GM19035 (cell line): Measurements from ENCODE around the gene CRY2.

Experiments used
- ATAC-seq: cut with Tn5 transposase; IDR thresholded peaks from one replicate; pipeline ENCODE4 v1.9.1; 2021; ENCODE audit not compliant: unreplicated experiment

CRY2 gene

DNA sequence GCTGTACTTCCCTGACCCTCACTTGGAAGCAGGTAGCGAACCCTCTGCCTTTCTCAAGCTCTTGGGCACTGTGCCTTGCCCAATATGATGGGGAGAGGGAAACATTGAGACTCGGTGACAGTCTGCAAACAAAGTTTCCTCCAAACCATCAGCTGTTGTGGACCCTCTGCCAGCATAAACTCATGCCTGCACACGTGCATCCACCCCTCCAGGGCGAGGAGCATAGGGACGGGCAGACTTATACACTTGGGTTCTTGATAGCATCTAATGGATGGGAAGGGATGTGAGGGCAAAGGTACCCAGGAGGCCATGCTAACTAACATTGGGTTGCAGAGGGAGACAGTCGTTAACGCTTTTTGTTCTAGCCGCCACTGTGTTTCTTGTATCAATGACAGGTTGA is 29.9 kb downstream of the CRY2 start:
- ATAC-seq = no peak

DNA sequence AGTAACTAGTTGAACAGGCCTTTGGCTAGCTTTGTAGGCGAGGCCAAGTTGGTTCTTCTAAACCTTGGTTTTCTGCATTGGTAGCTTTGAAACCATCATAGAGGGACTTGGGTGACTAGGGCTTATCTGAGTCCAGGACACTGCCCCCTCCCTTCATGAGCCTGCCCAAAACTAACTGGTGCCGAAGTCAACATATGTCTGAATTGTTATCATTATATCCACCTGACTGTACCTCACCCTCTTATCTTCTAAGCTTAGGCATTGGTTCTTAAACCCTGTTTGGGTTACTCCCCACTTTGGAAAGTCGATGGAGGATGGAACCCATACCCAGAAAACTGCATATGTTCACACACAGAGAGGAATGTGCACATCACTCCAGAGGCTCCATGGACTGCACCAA is 30.6 kb downstream of the CRY2 start:
- no peak for ATAC-seq

DNA sequence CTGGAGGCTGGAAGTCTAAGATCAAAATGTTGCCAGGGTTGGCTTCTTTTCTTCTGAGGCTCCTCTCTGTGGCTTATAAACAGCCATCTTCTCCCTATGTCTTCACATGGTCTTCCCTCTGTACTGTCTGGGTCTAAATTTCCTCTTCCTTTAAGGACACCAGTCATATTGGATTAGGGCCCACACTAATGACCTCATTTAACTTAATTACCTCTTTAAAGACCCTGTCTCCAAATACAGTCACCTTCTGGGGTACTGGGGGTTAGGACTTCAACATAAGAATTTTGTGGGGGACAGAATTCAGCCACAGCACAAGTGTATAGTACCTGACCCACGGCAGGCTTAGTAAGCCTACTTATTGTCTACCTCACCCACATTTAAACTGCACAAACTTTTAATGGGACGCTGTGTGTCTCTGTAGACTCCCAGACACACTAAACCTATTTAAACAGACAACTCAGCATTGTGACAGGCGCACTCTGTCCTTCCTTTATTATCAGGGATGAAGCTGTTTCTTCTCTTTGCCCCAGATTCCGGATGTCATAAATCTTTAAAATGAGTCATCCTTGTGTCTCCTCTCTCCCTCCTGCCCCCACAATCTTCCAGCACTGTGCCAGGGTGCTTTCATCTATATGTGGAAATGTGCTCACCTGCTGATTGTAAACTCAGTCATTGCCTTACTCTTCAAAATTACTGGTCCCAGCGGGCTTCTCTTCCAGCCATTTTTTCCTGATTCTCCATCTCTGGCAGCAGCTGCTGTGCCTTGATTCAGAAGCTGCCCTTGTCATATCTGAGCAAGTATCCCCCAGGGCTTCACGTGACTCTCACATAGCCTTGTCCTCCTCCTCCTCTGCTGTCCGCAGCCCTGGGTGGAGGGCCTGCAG is 32.8 kb downstream of the CRY2 start:
- no peak for ATAC-seq

DNA sequence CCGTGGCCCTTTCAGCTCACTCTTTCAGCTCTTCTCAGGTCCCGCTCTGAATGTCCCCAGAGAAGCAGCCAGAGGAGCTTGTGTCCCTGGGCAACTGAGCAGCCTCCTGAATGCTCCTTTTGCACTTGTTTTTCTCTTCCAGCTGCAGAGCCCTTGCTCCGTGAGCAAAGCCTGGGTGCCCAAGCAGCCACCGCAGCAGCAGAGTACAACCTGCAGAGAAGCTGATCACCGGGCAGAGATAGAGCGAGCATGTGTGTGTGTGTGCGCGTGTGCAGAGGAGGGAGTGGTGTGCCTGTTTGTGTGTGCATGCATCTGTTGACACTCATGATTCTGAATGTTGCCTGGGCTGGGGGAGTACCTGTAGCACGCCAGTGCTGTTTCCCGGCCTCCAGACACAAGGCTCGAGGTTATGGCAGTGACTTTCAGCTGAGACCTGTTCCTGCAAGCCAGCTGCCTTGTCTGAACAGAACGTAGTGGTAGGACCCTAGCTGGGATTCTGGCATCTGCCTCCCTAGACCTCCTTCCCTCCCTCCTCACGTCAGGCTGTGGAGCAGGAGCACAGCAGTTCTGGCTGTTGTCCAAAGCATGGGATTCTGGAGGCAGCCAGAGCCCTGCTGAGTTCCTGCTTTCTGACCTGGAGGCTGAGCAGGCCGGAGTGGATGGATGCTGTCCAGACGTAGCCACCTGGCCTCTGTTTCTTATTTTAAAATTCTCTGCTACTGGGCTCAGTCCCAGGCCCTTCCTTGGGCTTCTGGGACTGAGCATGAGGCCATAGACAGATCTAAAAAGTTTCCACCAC is 33.7 kb downstream of the CRY2 start:
- no peak for ATAC-seq

DNA sequence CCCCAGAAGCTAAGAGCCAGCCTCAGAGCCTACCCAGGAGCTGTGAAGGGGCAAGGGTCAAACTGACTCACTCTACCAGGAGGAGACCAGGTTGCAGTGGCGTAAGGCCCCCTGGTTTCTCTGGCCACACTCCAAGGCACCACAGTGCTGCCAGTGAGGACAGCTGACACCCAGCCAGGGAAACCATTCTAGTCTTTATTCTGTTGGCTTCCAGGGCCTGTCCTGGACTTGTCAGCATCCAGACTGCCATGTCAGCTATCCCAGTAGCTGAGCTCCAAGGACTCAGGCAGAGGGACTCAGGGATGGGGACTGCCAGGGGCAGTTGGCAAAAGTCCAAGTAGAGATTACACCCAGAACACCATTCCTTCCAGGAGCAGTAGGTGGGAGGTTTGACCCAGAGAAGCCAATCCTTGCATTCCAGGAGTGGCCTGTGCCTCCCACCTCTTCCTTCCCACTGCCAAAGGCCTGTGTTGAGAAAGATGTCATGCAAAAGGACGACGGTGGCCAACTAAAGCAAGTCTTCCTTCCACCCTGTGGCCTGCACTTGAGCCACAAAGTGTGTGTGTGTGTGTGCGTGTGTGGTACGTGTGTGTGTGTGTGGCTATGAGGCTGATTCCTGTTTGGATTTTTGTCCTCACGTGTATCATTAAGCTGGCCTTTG is 34.6 kb downstream of the CRY2 start:
- no peak for ATAC-seq

DNA sequence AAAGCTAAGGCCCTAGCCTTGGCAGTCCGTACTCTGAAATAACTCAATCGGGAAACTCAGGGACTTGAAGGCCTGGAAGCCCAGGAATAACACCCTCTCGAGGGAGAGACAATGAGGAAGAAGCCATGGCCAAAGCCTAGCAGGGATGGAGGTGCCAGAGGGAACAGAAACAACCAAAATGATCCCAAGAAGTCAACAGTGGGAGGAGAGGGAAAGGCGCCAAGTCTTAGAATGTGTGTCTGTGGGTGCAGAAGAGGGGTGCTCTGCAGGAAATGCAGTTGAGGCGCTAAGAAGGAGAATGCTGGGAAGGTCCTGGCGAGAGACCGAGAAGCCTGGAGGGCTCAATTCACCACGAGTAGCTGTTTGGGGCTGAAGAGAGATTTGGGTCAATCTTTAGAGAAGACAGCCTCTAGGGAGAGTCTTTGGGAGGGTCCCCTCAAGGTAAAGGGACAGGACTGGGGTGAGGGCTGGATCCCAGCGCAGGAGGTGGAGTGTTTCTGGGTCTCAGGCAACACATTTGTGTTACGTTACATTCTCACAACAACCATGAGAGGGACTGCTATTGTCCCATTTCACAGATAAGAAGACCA is 37.4 kb downstream of the CRY2 start:
- no peak for ATAC-seq

DNA sequence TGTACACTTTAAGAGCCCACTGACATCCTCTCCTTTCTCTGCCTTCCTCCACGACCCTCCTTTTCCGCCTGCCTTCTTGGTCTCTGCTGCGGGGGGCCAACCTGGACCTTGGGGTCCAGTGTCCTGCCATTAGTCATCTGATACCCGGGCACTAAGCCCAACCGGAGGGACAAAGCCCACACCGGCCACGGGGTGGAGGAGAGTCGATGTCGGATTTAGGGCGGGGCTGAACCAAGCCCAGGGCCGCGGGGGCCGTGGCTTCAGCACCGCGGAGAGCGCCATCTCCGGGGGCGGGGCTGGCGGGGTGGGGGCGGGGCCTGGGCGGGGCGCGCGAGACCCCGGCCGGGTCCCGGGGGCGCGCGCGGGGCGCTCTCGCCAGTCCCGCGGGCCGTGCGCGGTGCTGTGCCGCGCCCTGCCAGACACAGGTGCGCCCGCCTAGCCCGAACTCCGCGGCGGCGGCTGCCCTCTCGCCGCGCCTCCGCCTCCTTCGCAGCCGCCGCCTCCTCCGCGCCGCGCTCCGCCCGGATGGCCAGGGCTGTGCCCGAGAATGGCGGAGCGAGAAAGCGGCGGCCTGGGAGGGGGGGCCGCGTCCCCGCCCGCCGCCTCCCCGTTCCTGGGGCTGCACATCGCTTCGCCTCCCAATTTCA is 38.1 kb downstream of the CRY2 start, which contains the start of gene MAPK8IP1:
Gene MAPK8IP1 (plus strand): TSS at position 378 of the 647 bp plus-strand sequence. CDS start 170 bp downstream, at position 548.
- ATAC-seq = peak; percentile 66

DNA sequence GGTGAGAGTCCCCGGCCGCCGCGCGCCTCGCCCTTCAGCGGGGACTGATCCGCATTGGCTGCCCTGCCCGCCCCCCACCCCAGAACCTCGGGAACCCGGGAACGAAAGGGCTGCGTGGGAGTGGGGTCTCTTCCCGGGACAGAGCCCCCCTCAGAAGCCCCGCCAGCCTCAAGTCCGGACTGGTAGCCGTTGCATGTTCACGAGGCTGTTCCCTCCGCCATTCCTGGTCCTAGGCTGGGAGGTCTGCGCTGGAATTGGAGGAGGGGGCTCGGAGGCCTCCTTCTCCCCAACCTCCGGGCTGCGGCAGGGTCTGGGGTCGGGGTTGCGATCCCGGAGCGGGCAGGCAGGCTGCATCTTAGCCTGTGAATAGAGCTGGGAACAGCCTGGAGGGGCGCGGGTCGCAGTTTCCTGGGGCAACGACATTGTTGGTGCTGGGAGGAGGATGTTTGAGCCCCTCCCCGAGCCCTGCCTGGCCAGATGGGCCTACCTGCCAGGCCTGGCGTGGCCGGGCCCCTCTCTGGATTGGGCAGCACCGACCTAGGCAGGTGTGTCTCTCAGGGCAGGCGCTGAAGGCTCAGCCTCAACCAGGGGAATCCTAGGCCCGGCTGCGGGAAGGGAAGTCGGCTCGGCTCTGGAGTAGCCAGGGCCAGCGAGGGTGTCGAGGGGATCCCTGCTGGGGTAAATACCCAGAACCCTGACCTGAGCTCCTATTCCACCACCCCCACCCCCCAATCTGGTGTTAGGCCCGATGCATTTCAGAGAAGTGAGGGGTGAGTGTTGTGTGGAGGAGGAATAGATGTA is 38.8 kb downstream of the CRY2 start:
- ATAC-seq = no peak

DNA sequence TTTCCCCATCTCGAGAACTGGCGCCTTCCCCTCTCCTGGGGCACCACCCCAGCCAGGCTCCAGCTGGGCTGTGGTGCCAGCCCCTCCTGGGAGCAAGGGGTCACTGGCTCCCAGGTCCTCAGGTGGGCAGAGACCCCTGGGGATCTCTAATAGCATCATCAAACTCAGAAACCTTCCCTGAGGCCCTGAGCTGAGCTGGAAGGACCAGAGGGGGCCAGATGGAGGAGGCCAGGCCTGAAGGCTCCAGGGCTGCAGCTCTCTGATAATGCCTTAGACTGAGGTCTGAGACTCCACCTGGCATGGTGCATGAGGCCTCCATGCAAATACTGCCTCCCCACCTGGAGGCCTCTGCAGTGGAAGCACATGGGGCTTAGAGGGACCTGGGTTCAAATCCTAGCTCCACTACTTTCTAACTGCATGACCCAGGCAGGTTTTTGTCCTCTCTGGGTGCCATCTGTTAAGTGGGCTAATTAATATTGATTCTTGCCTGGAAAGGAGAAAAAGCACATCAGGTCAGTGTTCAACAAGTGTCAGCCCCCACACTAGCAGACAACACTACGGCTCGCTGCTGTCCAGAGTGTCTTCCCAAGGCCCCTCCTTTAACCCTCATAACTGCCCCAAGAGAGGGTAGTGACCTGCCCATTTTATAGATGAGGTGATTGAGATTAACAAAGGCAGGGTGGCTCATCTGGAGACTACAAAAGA is 39.7 kb downstream of the CRY2 start:
- no peak for ATAC-seq

DNA sequence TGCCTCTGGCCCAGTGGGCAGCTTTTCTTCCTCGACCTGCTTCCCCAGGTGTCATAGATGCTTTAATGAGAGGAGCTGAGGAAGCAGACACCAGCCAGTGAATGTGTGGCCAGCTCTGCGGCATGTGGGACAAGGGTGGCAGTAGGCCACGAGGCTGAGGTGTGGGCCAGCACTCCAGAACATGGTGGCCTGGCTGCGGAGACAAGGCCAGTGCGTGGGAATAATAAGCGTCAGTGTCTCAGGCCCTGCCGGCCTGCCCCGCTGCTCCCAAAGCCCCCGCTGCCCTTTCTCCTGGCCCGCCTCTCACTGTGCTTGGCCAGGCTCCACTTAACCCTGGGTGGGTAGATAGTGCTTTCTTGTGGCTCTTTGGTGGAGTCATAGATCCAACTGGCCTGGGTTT is 40.3 kb downstream of the CRY2 start:
- ATAC-seq = no peak

DNA sequence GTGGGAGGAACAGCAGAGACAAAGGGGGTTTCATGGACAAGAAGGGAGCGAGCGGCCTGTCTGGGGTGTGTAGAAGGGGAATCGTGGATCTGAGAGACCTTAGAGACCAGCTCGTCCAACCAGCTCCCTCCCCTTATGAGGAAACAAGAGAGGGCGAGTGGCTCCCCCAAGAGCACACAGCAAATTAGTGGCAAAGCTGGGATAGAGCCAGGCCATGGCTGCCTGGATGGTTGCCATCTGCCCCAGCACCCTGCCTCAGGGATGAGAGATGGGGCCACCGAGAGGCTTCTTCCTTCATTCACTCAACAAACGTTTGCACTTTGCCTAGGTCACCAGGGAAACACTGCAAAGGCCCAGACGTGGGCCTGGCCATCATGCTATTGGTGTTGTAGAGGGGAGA is 42.3 kb downstream of the CRY2 start:
- ATAC-seq = no peak

DNA sequence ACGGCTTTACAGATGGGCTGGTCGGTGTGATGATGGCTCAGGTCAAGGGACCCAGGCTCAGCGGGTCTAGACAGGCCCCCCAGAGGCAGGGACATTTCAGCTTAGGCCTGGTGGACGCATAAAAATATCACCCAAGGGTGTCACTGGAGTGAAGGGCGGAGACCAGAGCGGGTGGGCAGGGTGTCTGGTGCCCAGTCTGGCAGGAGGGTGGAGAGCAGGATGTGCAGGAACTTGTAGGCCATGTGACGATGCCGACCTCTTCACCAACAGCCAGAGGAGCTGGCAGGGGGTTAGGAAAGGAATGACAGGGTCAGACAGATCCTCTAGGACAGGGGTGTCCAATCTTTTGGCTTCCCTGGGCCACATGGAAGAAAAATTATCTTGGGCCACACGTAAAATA is 42.7 kb downstream of the CRY2 start:
- no peak for ATAC-seq

DNA sequence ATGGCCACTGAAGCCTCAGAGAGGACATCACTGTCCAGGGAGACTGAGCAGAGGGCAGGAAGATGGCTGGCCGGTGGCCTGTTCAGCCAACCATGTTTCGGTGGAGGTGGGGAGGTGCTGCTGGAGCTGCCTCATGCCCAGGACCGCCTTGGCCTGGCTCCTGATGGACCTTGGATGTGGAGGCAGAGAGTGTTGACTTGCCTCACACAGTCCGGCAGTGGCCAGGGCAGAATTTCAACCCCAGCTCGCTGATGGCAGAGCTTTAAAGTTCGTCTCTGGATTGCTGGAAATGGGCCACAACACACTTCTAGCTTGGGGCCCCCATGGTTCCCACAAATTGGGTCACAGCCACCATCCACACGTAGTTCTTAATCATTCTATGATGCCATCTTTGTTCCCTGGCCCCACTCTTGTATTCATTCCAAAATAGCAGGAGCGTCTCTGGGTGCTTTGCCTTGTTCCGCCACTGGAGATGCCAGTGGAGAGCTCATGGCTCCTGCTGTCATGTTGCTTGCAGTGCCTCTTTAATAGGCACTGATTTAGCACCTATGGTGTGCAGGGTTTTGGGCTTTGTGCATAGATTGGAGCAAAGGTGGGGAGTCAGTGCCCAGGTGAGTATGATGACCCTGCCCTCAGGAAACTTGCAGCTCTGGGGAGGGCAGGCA is 43.7 kb downstream of the CRY2 start:
- ATAC-seq = no peak

DNA sequence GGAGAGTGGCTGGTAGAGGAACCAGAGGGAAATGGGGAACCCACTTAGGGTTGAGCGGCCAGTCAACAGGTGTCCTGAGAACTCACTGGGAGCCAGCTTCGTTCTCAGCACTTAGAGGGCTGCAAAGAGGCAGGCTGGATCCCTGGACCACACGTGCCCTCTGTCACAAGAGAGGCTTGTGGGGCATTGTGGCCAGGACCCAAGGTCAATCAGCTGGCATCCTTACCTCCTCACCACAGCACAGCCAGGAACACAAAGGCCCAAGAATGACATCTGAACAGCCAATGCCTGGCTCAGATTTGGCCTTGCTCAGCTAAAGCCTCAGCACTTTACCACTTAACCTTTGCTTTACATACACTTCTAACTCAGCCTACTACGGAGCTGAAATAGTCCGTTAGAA is 45.6 kb downstream of the CRY2 start:
- ATAC-seq = no peak

DNA sequence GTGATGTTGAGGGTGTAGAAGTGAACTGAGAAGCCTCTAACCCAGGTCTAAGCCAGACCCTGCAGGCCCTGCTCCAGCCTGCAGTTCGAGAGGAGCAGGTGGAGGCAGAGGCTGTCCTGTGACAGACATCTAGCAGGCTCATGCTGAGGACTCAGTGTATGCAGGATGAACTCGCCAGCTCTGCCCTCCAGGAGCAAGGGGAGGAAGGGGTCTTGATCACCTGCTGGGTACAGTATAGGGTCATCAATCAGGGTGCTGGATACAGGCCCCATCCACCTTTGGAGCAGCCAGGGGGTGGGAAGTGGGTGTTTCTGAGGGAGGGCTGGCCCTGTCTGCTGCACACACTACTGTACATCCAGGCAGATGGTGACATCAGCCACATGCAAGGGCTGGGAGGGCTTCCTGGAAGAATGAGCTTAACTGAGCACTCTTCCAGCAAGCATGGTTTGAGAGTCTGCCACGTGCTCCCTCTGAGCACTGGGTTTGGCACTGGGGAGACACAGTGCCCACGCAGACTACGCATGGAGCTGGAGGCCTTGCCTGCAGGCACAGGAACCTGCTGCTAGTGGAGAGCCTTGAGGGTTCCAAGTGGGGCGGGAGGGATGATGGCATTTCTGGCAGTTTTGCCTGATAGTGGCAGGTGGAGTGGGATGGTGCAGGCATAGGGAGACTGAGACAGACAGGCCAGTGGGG is 47.4 kb downstream of the CRY2 start:
- ATAC-seq = no peak

DNA sequence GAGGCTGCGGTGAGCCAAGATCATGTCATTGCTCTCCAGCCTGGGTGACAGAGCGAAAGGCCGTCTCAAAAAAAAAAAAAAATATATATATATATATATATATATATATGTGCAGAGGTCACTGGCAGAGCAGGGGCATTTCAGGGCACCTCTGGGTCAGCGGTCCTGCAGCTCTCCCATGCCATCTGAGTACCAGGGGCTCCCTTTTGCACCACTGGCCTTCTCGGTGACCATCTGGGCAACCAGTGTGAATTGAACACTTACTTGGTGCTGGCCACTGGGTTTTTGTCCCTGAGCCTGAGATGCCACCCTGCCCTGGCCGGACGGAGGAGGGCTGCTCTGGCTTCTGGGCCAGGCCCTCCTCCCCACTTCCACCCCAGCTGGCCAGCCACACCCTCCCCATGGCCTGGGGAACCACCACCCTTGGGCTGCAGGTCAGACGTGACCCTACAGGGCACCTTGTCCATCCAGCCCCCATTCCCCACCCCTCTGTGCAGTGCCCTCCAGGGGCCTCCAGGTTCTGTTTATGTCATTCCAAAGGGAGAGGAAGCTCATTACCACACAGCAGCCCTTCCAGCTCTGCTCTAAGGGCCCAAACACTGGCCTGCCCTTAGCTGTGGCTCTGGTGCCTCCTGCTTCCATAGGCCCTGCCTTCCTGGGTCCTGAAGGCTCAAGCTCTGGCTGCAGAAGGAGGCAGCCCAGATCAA is 48.4 kb downstream of the CRY2 start:
- no peak for ATAC-seq

DNA sequence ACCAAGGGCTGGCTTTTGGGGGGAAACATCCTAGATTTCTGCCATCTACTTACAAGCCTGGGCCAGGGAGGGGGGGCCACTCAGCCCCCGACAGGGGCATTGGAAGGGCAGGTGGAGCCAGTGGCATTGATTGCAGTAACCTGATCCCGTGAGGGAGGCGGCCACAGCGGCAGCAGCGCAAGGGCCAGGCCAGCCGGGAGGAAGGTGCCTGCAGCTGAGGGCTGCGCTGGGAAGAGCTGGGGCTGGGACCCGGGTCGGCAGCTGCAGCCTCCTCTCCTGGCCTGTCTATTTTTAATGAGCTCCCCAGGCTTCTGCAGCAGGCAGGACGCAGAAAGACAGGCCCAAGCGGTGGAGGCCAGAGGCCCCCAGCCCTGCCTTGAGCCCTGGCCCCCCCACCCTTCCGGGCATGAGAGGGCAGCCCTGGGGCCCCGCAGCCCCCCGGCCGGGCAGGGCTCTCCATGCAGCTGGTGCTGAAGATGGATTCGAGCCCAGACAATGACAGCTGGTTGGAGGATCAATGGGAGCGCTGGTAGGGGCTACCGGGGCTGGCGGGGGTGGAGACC is 49.2 kb downstream of the CRY2 start:
- no peak for ATAC-seq
